Right lobe of liver (tissue), 6 donors: ENCODE results near the gene ZMYND15. TPM values are rescaled to one million over a fixed set of nuclear protein-coding genes. Genes with fewer than 3 reads are reported as not detected.

Source experiments
- ATAC-seq, 4 donors: fragments of 200-7000 bp; cut with Tn5 transposase; one replicate each; pipeline ENCODE4 v1.9.1; 2020; ENCODE audit warnings: mild to moderate bottlenecking in 4 of 4, moderate library complexity in 4 of 4
- DNase-seq, 3 donors: peaks; one replicate each; pipeline ENCODE4 v3.0.0-alpha.2; 2020
- H3K27ac ChIP-seq, 3 donors: fragments of 200-600 bp; one replicate each; pipeline ENCODE4 v1.8.0; 2022
- H3K27me3 ChIP-seq, 2 donors: fragments of 200-600 bp; one replicate each; pipeline ENCODE4 v1.8.0; 2022
- H3K36me3 ChIP-seq, 4 donors: fragments of 200-600 bp; sonication (generic) in 1 of 4; one replicate each; pipeline versions ENCODE4 v1.5.1 to v1.8.0; 2017 to 2022; ENCODE audit warnings: control low read depth in 1 of 4
- H3K4me1 ChIP-seq, 4 donors: fragments of 200-600 bp; sonication (generic) in 1 of 4; one replicate each; pipeline versions ENCODE4 v1.5.1 to v1.8.0; 2017 to 2022; ENCODE audit warnings: control low read depth in 1 of 4
- H3K4me3 ChIP-seq, 3 donors: fragments of 200-600 bp; one replicate each; pipeline ENCODE4 v1.8.0; 2022
- H3K9me3 ChIP-seq, 4 donors: fragments of 200-600 bp; sonication (generic) in 1 of 4; one replicate each; pipeline versions ENCODE4 v1.5.1 to v1.8.0; 2017 to 2022; ENCODE audit warnings: control low read depth in 1 of 4
- POLR2A ChIP-seq: fragments of 450-650 bp; IDR thresholded peaks from one replicate; pipeline ENCODE4 v1.6.1; 2017; ENCODE audit warnings: antibody characterized with exemption, mild to moderate bottlenecking
- WGBS: methylation state at CpG from one replicate; pipeline ENCODE4 v1.1.6; 2018; ENCODE audit warnings: low coverage, low lambda C conversion rate; ENCODE audit not compliant: insufficient coverage; ENCODE audit errors: missing lambda C conversion rate; 5-methylcytosine and 5-hydroxymethylcytosine counted together
- intact Hi-C, 2 donors: fragments of 100-400 bp; cut with DNase I; formaldehyde crosslinking; loops; one replicate each; pipeline versions ENCODE4 v1.11.2 to v1.14.1; 2022
- total RNA-seq, 6 experiments: library from RNA; depleted of rRNA in 2 of 6; stranded (reverse); fragments of >200 nt in 2 of 6; fragmentation: NEBNext Ultra II Directional in 3 of 6; extraction: Animal tissue kit (Norgen Biotek cat#: 25700) in 3 of 6; gene quantifications; one replicate each; pipeline versions ENCODE4 v1.1.0 to v1.2.4, GENCODE V29; 2016 to 2023
- TF ChIP-seq, protein P1 (sequence below), 4 donors: fragments of 200-600 bp in 3 of 4; fragments of 450-650 bp in 1 of 4; IDR thresholded peaks; one replicate each; pipeline versions ENCODE4 v1.5.1 to v1.8.0; 2016 to 2022; ENCODE audit warnings: antibody characterized with exemption in 4 of 4, mild to moderate bottlenecking in 2 of 4
- donor health status: DM: no; HTN: yes; CAD: no.
- donor health status: DM: no; HTN: no; CAD: no.
- donor health status: DM: no; HTN: no; CAD: no.
- donor health status: DM: no; HTN: yes; CAD: no.
- donor health status: DM: no; HTN: yes; CAD: no.

ZMYND15 gene
- total RNA-seq, 6 experiments from 2014 or later: 0.70 to 6.5 (median 1.9) TPM

DNA sequence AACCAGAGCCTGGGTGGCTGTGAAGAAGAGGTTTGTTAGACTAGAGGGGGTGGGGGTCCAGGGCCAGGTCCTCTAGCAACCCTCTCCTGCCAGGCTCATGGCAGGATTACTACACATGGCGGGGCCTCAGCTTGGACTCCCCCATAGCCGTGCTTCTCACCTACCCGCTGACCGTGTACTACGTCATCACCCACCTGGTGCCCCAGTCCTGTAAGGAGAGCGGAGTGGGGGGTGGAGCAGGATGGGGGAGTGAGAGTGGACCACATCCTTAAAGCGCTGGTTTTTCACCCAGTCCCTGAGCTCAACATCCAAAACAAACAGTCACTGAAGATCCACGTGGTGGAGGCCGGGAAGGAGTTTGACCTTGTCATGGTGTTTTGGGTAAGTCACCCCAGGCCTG is 4.3 kb downstream of the ZMYND15 start:
- TF ChIP-seq, protein P1, sequence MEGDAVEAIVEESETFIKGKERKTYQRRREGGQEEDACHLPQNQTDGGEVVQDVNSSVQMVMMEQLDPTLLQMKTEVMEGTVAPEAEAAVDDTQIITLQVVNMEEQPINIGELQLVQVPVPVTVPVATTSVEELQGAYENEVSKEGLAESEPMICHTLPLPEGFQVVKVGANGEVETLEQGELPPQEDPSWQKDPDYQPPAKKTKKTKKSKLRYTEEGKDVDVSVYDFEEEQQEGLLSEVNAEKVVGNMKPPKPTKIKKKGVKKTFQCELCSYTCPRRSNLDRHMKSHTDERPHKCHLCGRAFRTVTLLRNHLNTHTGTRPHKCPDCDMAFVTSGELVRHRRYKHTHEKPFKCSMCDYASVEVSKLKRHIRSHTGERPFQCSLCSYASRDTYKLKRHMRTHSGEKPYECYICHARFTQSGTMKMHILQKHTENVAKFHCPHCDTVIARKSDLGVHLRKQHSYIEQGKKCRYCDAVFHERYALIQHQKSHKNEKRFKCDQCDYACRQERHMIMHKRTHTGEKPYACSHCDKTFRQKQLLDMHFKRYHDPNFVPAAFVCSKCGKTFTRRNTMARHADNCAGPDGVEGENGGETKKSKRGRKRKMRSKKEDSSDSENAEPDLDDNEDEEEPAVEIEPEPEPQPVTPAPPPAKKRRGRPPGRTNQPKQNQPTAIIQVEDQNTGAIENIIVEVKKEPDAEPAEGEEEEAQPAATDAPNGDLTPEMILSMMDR (IDR thresholded peaks at IDR 0.05): no peak
- TF ChIP-seq POLR2A: no peak
- H3K27ac ChIP-seq: no peak overlapping the region
- ATAC-seq (no peak), DNase-seq (no peak)
- no peak overlapping the region for H3K4me3 ChIP-seq
- H3K4me1 ChIP-seq: no peaks in the 10 kb centered on the region
- H3K36me3 ChIP-seq: no peaks in the 10 kb centered on the region
- 64% methylated on average over 4 of the region's 9 CpGs for WGBS
- intact Hi-C loops: no loop called here
- H3K9me3 ChIP-seq: no peaks in the 10 kb centered on the region
- no peaks in the 10 kb centered on the region for H3K27me3 ChIP-seq

DNA sequence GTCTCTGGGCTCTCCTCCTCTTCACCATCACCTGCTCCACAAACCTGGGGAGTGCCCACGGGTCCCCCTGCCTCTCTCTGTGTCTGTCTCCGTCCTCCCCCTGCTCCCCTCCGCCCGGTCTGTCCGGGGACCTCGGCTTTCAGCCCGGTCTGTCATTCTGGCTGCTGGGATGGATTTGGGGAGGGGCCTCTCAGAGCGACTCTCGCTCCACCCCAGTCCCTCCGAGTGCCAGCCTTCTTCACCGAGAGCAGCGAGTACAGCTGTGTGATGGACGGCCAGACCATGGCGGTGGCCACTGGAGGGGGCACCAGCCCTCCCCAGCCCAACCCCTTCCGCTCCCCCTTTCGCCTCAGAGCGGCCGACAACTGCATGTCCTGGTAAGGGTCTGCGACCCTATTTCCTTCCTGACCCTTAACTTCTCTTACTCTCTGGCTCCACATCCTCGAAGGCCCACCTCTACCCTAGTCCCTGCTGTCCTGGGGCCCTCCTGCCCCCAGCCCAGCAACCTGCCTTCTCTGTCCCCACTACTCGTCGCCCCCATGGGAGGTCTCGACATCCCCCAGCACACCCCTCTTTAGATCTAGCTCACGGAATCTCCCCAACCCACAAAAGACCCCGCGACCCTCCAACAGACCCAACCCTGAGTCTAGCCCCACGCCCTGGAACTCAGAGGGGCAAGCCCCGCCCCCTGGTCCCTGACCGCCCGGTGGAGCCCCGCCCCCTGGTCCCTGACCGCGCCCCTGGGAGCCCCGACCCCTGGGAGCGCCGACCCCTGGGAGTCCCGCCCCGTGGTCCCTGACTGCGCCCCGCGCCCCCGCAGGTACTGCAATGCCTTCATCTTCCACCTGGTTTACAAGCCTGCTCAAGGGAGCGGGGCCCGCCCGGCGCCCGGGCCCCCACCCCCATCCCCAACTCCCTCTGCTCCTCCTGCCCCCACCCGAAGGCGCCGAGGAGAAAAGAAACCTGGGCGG is 5.7 kb downstream of the ZMYND15 start:
- H3K9me3 ChIP-seq: no peaks in the 10 kb centered on the region
- no peaks in the 10 kb centered on the region for H3K36me3 ChIP-seq
- intact Hi-C loops: no loop called here
- ATAC-seq (no peak), DNase-seq (peak in 1 of 3 donors; percentile 55)
- no peaks in the 10 kb centered on the region for H3K27me3 ChIP-seq
- TF ChIP-seq, protein P1 (IDR thresholded peaks at IDR 0.05): no peak
- no peak for TF ChIP-seq POLR2A
- no peak overlapping the region for H3K4me3 ChIP-seq
- no peak overlapping the region for H3K27ac ChIP-seq
- 36% methylated on average over 22 of the region's 51 CpGs for WGBS
- no peaks in the 10 kb centered on the region for H3K4me1 ChIP-seq

DNA sequence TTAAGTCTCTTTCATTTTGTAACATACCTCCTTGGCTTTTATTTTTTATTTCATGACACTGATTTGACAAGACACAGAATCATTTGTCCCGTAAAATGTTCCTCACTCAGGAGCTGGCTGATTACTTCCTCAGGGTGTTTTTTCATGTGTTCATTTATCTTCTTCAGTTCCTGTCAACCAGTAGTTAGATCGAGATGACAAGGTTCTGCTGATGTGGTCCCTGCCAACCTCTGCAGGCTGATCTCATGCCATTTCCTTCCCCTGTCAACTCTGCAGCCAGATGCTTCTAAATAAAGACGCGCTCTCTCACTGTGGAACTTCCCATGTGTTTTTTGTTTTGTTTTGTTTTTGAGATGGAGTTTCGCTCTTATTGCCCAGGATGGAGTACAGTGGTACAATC is 8.2 kb downstream of the ZMYND15 start:
- 31% methylated on average over 5 of the region's 5 CpGs for WGBS
- H3K9me3 ChIP-seq: no peaks in the 10 kb centered on the region
- H3K4me1 ChIP-seq: peaks cover 0 to 6% (median 0%) of the 10 kb centered on the region in 4 donors
- DNase-seq: peak in 1 of 3 donors; percentile 28
- TF ChIP-seq POLR2A: peak; percentile 31
- TF ChIP-seq, protein P1 (IDR thresholded peaks at IDR 0.05): no peak
- no peak overlapping the region for H3K4me3 ChIP-seq
- H3K27ac ChIP-seq: peak overlapping the region in 2 of 3 donors; percentile 11 to 21
- intact Hi-C loops: no loop called here
- peak; percentile 47 to 72 (median 61) for ATAC-seq
- no peaks in the 10 kb centered on the region for H3K36me3 ChIP-seq
- H3K27me3 ChIP-seq: no peaks in the 10 kb centered on the region

DNA sequence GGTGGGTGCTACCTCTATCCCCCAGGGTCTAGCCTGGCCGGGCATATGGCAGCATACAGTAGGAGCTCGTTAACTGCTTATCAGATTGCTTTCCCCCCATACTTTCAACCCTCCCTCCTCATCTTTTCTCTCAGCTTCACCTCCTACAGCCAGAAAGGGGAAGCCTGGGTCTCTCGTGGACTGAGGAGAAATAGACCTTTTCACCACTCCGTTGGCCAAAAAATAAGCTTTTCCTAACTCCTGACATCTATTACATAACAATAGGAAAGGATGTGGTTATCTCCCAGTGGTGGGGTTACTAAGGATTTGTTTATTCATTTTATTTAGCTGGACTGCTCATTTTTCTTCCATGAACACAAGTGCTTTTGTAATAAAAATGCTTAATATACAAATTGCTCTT is 9.1 kb downstream of the ZMYND15 start:
- TF ChIP-seq POLR2A: no peak
- TF ChIP-seq, protein P1 (IDR thresholded peaks at IDR 0.05): no peak
- intact Hi-C loops: no loop called here
- Histone ChIP-seq H3K27ac (peak overlapping the region in 2 of 3 donors; percentile 11 to 21), H3K27me3 (no peaks in the 10 kb centered on the region), H3K9me3 (no peaks in the 10 kb centered on the region), H3K4me3 (no peak overlapping the region), H3K36me3 (no peaks in the 10 kb centered on the region), H3K4me1 (peaks cover 0 to 6% (median 0%) of the 10 kb centered on the region in 4 donors)
- WGBS: 37% methylated on average over 4 of the region's 4 CpGs
- DNase-seq (no peak), ATAC-seq (peak in 3 of 4 donors; percentile 18 to 43 (median 28))
